Myocyte (in vitro differentiated cells): ENCODE data around the gene NDRG4. TPM values are rescaled to one million over a fixed set of nuclear protein-coding genes. Genes with fewer than 3 reads are reported as not detected.
"Not testable (repeated sequence)": the region's sequence is repeated elsewhere in the genome, so short reads cannot be mapped to it uniquely, and the experiment has no call there.

Source experiments
- DNase-seq: peaks from one replicate; pipeline ENCODE4 v3.0.0-alpha.2; 2012; ENCODE audit warnings: low read depth
- total RNA-seq: library from RNA; depleted of rRNA; stranded (reverse); fragments of >200 nt; gene quantifications from 2 replicates; pipeline ENCODE4 v1.2.3, GENCODE V29; 2014

The NDRG4 gene
- total RNA-seq, 1 donor from 2014 or later = 45.3 TPM

DNA sequence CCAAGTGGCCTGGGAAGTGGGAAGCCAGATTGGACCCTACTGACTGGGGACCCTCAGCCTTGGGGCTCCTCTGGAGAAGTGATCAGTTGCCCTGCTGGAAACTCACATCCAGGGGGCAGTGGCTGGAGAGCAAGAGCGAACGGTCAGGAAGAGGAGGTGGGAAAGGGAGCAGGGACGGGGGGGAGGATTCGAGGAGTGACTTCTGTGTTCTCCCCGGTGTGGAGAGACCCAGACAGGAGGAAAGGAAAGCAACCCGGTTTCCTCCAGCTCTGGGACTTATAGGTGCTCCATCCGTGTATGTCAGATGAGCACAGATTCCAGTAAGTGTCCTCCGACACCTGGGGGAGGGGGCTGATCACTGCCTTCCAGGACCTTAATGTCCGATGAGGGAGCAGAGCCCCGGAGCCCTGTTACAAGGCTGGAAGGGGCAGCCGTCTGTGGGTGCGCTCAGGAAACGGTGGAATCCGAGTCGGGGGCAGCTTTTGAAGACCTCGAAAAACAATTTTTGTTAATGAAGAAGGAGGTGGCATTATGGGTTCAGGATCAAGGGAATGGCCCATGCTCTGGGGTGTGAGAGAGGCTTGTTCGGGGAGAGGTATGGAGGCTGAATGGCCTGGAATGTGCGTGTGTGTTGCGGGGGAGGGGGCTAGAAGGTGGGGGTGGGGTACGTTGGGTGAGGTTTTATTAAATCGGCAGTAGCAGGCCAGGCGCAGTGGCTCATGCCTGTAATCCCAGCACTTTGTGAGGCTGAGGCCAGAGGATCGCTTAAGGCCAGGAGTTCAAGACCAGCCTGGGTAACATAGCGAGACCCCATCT is 34.8 kb upstream of the NDRG4 start:
- DNase-seq = peak; percentile 42

DNA sequence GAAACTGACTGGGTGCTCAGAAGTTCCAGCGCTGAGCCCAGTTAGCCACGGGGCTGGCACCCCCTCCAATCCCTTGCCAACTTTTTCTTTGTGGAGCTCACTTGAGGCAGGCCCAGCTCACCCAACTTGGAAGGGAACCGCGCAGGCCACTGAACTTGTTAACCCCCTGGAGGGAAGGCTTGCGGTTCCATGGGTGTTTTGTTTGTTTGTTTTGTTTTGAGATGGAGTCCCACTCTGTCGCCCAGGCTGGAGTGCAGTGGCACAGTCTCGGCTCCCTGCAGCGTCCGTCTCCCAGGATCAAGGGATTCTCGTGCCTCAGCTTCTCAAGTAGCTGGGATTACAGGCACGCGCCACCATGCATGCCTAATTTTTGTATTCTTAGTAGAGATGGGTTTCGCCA is 34.1 kb upstream of the NDRG4 start:
- DNase-seq = no peak

DNA sequence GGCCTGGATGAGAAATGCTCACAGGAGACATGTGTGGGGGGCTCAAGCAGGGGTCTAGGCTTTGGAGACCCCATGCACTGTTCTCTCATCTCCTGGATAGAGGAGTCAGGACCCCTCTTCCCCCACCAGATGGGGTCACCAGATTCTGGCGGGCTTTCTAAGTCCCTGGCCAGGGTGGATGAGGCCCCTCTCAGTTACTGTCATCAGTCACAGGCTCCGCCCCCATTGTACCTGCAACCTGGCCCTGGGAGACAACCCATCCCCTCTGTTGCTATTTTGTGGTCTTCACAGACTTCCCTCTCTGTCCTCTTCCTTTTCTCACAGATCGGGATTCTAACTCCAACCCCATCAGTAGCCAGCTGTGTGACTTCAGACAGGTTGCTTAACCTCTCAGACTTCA is 33.5 kb upstream of the NDRG4 start:
- DNase-seq = no peak

DNA sequence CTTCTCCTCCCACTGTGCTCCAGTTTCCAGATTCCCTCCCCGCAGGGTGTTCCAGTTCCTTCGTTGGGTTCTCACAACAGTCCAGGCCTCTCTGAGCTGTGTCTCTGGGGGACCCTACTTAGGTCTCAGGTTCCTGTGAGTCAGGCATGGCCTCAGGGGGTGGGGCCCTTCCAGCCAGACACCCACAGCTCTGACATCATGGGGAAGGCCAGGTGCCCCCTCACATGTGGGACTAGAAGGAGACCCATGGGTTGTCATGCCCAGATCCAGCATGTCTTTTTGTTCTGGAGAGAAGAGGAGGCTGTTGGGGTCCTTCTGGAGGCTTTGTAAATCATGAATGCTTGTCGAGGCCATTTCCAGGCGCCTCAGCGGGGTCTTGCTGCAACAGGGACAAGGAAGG is 32.0 kb upstream of the NDRG4 start:
- DNase-seq = no peak

DNA sequence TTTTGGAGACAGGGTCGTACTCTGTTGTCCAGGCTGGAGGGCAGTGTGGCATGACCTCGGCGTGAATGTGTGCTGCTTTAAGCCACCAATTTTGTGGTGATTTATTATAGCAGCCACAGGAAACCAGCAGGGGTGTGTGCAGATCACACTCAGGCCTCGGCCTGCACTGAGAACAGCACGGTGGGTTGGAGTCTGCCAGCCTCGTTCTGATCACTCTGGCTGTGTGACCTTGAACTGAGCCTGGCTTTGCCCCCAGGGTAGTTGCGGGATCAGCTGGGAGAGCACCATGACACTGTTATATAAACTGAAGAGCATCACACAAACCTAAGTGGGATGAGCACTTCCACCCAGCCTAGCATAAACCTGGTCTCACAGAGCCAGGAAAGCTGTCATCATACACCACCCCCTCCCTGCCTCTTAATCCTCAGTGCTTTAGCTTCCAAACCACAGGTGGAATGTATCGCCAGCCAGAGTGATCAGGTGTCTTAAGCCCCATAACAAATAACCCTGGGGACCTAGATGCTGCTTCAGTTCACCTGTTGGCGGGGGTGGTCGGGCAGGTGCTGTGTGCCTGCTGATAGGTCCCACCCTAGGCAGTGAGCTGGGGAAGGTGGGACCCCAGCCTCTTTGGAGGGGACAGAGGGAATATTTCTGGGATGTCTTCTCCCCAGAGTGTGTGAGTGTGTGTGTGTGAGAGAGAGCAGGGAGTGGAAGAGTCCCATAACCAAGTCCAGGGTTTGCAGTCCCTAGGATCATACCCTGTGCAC is 28.6 kb upstream of the NDRG4 start:
- peak; percentile 45 for DNase-seq

DNA sequence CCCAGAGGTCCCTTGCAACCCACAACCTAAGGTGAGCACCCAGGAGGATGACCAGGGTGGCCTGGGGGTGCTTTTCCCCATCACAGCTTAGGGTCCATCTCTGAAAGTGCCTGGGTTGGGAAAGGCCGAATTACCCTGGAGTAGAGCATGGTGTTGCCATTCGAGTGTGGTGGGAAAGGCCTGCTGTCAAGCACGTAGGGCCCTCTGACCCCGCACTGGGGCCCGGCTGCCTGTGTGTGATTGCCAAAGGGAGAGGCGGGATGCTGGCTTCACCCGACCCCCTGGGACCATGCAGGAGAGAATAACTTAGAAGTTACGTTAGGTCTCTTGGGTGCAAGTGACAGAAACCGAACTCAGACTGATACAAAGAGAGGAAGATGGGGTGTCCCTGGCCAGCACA is 27.7 kb upstream of the NDRG4 start:
- no peak for DNase-seq

DNA sequence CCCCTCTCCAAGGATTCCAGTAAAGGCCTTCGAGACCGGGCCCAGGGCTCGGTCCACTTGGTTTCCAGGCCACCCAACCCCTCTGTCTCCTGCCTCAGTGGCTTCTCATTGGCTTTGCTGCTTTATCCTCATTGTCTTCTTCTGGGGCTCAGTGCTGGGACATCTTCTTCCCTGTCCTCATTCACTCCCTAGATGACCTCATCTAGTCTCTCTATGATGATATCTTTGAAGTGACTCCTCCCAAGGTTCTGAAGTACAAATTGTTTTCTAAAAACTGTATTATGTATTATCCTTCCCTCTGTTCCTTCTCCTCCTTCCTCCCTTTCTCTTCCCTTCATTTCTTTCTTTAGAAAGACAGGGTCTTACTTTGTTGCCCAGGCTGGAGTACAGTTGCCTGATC is 27.1 kb upstream of the NDRG4 start:
- DNase-seq = no peak

DNA sequence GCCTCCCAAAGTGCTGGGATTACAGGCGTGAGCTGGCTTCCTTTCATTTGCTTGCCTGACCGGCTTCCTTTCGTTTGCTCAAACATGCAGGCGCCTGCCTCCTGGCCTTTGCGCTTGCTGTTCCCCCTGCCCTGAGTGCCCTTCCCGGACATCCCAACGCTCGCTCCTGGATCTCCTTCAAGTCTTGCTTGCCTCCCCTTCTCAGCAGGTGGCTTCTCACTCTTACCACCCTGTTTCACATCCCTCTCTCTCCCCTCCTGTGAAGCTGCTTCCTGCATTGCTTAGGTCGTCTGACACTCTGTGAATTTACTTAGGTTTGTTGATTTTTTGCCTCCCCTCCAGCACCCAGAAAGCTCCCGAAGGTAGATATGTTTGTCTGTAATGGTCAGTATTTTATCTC is 25.6 kb upstream of the NDRG4 start:
- no peak for DNase-seq

DNA sequence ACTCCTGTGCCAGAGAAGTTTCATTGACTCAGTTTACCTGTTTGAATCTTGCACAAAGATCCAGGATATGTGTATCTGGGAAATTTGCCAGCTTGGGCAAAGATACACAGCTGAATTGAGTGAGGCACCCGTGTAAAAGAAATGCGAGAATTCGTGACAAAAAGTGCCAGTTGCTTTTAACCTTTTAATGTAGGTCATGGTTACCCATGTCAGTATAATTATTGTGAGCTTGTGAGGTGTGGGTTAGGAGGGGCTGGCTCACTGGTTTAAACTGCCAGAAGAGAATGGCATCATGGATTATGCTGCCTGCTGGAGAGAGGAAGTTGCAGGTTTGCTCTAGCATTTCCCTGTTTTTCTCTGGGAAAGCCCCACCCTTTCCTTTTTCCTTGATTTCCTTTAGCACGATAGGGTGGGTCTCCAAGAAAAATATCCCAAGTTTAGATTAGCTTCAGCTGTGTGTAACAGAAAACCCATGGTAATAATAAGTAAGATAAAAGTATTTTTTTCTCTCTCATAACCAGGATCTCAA is 24.8 kb upstream of the NDRG4 start:
- DNase-seq = no peak

DNA sequence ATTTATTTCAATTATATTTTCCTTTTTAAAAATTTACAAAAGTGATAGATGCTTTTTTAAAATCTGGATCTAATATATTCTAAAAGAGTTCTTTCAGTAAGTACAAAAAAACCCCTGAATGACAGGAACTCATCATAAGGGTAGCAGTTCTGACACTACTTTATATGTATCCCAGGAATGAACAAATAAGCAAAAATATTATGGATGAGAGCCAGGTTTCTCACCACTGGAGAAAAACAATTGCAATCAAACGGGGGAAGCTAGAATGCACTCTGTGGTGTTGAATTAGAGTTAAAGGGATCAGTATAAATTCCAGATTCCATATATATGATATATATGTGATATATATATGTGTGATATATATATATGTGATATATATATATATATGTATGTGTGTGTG is 23.2 kb upstream of the NDRG4 start:
- DNase-seq = no peak

DNA sequence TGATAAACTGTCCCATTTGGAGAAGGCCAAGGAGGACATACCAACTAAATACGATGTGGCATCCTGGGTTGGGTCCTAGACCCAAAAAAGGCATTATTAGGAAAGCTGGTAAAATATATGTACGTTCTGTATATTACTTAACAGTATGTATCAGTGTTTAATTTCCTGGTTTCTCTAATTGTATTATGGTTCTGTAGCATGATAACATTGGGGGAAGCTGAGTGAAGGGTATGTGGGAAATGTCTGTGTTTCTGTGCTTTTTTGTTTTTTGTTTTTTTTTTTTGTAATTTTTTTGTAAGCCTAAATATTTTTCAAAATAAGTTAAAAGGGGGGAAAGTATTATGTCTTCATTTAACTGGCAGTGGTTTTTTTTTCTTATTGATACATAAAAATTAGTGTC is 21.5 kb upstream of the NDRG4 start:
- DNase-seq = no peak

DNA sequence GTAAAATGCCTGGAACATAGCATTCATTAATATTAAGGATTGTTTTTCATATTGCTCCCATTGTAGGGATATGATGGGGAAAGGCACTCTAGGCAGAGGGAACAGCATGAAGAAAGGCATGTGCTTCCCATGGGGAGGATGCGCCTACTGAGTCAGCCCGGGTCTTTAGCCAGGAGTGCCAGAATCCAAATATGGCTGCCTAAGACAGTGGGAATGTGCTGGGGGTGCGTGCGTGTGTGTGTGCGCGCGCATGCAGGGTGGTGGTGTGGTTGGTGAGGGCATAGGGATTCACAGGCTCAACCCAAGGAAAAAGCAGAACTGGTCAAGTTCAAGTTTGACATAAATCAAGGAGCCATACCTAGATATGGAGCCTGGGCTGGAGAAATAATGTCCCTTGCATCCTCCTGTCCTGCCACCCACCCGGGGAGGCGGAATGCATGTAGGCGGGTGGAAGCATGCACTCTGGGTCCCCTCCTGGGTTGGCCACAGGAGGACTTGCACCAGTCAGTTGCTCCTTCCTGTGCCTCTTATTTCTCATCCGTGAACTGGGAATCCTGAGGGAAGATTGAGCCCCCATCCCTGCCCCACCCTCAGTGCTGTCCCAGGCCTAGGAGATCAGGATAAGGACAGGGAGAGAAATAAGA is 18.6 kb upstream of the NDRG4 start:
- DNase-seq = no peak

DNA sequence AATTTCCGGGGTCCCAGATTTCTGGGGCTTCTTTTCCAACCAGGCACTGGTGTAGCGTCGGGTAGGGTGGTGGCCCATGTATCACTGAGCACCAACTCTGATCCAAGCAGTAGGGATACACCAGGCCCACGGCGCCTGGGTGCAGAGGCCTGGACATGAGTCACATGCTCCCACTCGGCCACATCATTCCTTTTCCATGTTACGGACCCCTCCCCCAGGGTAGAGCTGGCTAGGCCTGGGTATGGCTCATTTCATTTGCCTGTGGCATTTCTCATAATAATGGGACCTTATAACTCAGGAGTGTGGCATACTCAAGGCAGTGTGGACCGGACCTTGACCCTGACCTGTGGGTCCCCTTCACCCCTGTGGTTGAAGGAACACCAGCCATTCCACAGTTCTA is 18.0 kb upstream of the NDRG4 start:
- DNase-seq = no peak

DNA sequence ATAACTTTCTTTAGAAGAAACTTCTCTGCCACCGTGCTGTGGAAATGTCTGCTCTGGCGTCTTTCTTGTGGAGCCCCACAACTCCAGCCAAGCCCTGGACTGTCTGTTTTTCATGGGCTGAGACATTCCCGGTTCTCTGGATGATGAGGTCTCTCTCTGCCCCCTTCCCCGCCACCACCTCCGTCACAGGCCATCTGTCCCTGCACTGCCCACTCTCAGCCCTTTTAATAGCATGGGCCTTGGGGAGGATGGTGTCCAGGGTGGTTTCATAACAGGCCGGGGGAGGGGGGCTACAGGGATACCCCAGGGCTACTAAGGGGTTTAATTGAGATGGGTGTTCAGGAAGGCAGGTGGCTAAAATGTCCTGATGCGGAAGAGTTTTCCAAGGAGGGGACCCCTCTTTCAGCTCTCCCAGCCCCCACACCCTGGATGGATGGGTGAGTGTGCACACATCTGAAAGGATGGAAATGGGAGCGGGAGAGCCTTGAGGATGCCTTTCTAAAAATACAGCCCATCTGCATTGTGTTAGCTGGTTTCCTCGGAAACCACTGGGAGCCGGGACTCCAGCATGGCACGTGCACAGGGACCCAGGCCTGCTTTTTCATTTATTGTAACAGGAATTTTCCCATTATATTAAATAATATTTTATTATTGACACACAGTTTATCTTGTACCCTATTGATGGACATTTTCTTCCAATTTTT is 14.6 kb upstream of the NDRG4 start:
- DNase-seq = peak; percentile 60

DNA sequence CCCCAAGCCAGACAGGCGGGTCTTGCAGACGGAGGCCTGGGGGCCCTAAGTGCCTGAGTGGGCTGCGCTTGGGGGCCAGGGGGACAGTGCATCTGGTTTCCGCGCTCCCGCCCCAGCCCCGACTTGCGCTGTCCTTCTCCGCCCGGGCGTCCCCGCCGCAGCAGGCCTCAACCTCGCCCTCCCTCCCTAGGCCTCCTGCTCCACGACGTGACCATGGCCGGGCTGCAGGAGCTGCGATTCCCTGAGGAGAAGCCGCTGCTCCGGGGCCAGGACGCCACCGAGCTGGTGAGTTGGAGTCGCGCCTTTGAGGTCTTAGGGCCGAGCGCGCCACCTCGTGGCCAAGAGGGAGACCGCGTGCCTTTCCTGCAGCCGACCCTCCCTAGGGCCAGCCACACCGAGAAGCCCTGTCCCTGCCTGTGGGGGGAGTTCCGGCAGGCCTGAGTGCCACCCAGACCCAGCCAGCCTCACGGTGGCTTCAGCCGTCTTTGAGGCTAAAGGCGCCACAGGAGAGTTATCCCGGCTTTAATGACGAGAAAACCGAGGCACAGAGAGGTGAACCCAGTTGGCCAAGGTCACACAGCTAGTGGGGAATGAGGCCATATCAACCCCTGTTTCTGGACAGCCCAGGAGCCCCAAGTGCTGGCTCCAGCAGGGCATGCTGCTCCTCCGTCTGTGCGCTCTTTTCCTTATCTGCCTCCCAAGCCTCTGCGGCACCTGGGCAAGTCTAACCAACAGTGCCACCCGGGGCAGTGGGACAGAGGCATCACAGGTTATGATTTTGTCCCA is 12.2 kb upstream of the NDRG4 start:
- DNase-seq = peak; percentile 89

DNA sequence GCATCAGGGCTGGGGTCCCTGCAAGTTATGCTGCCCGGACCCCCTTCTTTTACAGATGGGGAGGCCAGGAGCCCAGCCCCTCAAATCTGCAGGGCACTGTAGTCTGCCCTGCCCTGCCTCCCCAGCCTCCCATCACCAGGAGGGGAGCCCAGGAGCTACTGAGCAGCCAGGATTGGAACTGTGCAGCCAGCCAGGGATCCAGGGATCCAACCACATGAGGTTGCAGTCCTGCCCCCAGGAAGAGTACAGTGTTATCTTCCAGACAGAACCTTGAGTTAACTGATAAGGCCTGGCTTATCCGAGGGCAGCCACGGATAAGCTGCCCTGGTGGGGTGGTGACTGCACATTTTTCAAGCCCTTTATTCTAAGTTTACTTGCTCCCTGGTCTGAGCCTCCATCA is 11.4 kb upstream of the NDRG4 start:
- DNase-seq = no peak

DNA sequence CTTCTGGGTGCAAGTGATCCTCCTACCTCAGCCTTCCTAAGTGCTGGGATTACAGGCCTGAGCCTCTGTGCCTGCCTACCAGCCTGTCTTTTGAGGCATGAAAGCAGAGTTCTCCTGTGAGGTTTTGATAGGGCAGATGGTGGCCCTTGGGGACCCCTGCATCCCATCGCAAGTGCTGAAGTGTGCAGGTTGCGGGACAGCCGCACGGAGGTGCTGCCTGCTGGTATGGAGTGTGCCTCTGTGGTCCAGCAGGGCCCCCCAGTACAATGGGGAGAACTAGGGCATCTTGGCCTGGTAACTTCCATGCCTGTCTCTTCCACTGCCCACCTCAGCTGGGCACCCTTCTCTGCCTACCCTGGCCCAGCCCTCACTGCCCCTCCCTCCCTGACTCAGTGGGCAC is 9.9 kb upstream of the NDRG4 start:
- no peak for DNase-seq

DNA sequence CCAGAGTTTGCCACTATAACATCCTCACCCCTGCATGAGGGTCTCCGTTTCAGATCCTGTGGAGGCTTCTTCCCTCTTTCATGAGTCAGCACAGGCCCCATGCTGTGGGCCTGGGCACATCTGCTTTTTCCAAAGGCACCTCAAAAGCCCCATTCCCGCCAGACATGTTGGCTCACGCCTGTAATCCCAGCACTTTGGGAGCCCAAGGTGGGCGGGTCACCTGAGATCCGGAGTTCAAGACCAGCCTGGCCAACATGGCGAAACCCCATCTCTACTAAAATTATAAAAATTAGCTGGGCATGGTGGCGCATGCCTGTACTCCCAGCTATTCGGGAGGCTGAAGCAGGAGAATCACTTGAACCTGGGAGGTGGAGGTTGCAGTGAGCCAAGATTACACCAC is 9.4 kb upstream of the NDRG4 start:
- not testable (repeated sequence) for DNase-seq

DNA sequence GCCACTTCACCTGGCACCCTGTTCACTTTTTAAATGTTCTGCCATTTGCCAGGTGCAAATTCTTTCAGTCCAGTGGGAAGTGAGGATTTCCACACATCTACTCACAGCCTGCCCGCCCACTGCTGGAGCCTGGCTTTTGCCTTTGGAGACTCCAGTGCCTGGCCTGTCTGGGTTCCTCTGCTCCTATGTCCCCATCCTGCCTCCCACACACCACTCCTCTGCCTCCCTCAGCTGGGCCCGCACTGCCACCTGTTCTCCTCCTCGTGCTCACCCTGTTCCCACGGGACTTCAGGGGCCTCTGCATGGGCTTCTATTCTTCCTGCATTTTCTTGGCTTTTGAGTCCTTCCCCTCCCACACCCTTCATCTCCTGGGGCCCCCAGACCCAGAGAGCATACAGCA is 7.9 kb upstream of the NDRG4 start:
- DNase-seq = peak; percentile 71

DNA sequence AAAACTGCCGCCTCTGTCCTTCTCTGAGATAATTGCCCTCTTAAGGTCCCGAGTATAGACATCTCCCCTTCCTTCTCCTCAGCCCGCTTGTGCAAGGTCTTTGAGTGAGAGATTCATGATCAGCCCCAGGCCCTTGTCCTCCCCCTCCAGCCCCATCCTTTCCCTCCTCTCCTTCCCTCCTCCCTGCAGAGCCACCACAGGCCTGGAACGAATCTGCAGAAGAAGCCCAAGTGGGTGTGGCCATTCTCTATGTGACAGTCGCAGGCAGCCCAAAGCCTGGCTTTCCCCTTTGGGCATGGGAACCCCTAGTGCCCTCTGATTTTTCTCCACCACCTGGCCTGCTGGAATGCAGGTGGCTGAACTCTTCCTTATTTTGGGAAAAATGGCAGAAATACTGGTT is 7.2 kb upstream of the NDRG4 start:
- peak; percentile 44 for DNase-seq
